Endothelial cell of umbilical vein (primary cell): ENCODE data around the gene NIN. TPM values are rescaled to one million over a fixed set of nuclear protein-coding genes. Genes with fewer than 3 reads are reported as not detected.

ENCODE experiments used
- BruUV-seq: library from RNA; stranded (reverse); fragments of 400-500 nt; replicated peaks from 2 replicates; lab custom pipeline; 2021; lab: Mats Ljungman, UMichigan
- CTCF ChIA-PET: fragments of 300-600, 350-600 bp; sonication (Branson Sonifier 250); formaldehyde crosslinking; loops from one replicate; lab custom pipeline; 2021; ENCODE audit warnings: antibody characterized with exemption, inconsistent platforms; lab: Charles Lee
- POLR2A ChIA-PET: fragments of 300-600, 350-600 bp; sonication (Branson Sonifier 250); formaldehyde crosslinking; loops from one replicate; lab custom pipeline; 2021; ENCODE audit warnings: antibody characterized with exemption, inconsistent platforms; lab: Charles Lee
- DNase-seq: peaks from one replicate; pipeline ENCODE4 v3.0.0-alpha.2; 2011; ENCODE audit warnings: low read depth, low spot score
- FAIRE-seq: peaks from 2 replicates; lab custom pipeline; 2011; peaks lifted over from hg19 to GRCh38; lab: Jason Lieb, UNC
- H2AFZ ChIP-seq: 2 replicates; pipeline ENCODE4 v1.6.0; 2012; ENCODE audit warnings: low read depth, low read length, control low read depth, inconsistent platforms
- H3K27ac ChIP-seq: 2 replicates; pipeline ENCODE4 v1.5.1; 2011; ENCODE audit warnings: low read depth, mild to moderate bottlenecking, control low read depth, low read length, moderate library complexity; ENCODE audit not compliant: insufficient read depth
- H3K27me3 ChIP-seq, 2 experiments: 2 replicates each; pipeline versions ENCODE4 v1.6.0 to v1.6.1; 2011; ENCODE audit warnings: low read length in 2 of 2, mixed read lengths in 1 of 2; ENCODE audit not compliant: control insufficient read depth in 2 of 2, insufficient read depth in 2 of 2
- H3K36me3 ChIP-seq, 2 experiments: 2 replicates in 1 of 2; 3 replicates in 1 of 2; pipeline ENCODE4 v1.5.1; 2011; ENCODE audit warnings: low read length in 2 of 2, mild to moderate bottlenecking in 1 of 2, moderate library complexity in 1 of 2; ENCODE audit not compliant: control insufficient read depth in 2 of 2, insufficient read depth in 2 of 2; ENCODE audit errors: extremely low read depth in 1 of 2
- H3K4me1 ChIP-seq: 3 replicates; pipeline ENCODE4 v1.5.1; 2011; ENCODE audit warnings: mild to moderate bottlenecking, low read length; ENCODE audit not compliant: control insufficient read depth, insufficient read depth; ENCODE audit errors: extremely low read depth
- H3K4me2 ChIP-seq: 2 replicates; pipeline ENCODE4 v1.6.1; 2011; ENCODE audit warnings: low read length, control low read depth, mixed read lengths; ENCODE audit not compliant: insufficient read depth
- H3K4me3 ChIP-seq, 3 experiments: fragments of 200-600 bp in 1 of 3; sonication (generic), shearing (Covaris generic) in 1 of 3; replicated peaks in 1 of 3; 2 replicates each; pipeline ENCODE4 v1.5.1; 2011 to 2016; ENCODE audit warnings: control low read depth in 3 of 3, low read length in 3 of 3, mild to moderate bottlenecking in 2 of 3, inconsistent platforms in 1 of 3, low read depth in 1 of 3, moderate library complexity in 1 of 3; ENCODE audit not compliant: insufficient read depth in 1 of 3
- H3K79me2 ChIP-seq: 2 replicates; pipeline ENCODE4 v1.6.0; 2012; ENCODE audit warnings: low read length, inconsistent platforms; ENCODE audit not compliant: control insufficient read depth, insufficient read depth
- H3K9ac ChIP-seq: replicated peaks from 2 replicates; pipeline ENCODE3; 2011; ENCODE audit warnings: low read length, control low read depth; ENCODE audit not compliant: insufficient read depth; ENCODE audit errors: extremely low read depth
- H3K9me1 ChIP-seq: replicated peaks from 3 replicates; pipeline ENCODE4 v1.6.0; 2011; ENCODE audit warnings: mild to moderate bottlenecking, low read length; ENCODE audit not compliant: control insufficient read depth, insufficient read depth; ENCODE audit errors: extremely low read depth
- H3K9me3 ChIP-seq: replicated peaks from 2 replicates; pipeline ENCODE4 v1.5.1; 2012; ENCODE audit warnings: low read length, inconsistent platforms; ENCODE audit not compliant: control insufficient read depth, insufficient read depth
- H4K20me1 ChIP-seq: replicated peaks from 2 replicates; pipeline ENCODE3; 2011; ENCODE audit warnings: mild to moderate bottlenecking, low read length; ENCODE audit not compliant: control insufficient read depth, insufficient read depth; ENCODE audit errors: extremely low read depth
- EZH2 ChIP-seq: IDR thresholded peaks from 2 replicates; pipeline ENCODE4 v1.6.1; 2012; ENCODE audit warnings: borderline replicate concordance, low read depth, mild to moderate bottlenecking, moderate library complexity, low read length, inconsistent platforms; ENCODE audit not compliant: severe bottlenecking
- FOS ChIP-seq: IDR thresholded peaks from 2 replicates; pipeline ENCODE4 v1.6.1; 2011; ENCODE audit warnings: mild to moderate bottlenecking, low read length, moderate library complexity, borderline replicate concordance; ENCODE audit not compliant: insufficient read depth
- GATA2 ChIP-seq: IDR thresholded peaks from 2 replicates; pipeline ENCODE4 v1.7.0; 2011; ENCODE audit warnings: low read depth, mild to moderate bottlenecking, moderate library complexity, mixed read lengths, low read length; ENCODE audit not compliant: insufficient read length, insufficient read depth
- JUN ChIP-seq: IDR thresholded peaks from 2 replicates; pipeline ENCODE4 v1.6.1; 2011; ENCODE audit warnings: borderline replicate concordance, low read depth; ENCODE audit not compliant: insufficient read length, insufficient read depth
- MYC ChIP-seq: IDR thresholded peaks from one replicate; pipeline ENCODE4 v1.6.1; 2011; ENCODE audit warnings: mild to moderate bottlenecking, low read depth, low read length
- POLR2A ChIP-seq: IDR thresholded peaks from 2 replicates; pipeline ENCODE4 v1.6.1; 2012; ENCODE audit warnings: low read depth, mild to moderate bottlenecking, control low read depth, low read length
- POLR2AphosphoS5 ChIP-seq: IDR thresholded peaks from 2 replicates; pipeline ENCODE4 v1.6.1; 2012; ENCODE audit warnings: low read depth, mild to moderate bottlenecking, control low read depth, low read length, moderate library complexity; ENCODE audit not compliant: insufficient read depth
- dilution Hi-C: fragments of 300-500 bp; cut with MboI; formaldehyde crosslinking; loops from one replicate; pipeline ENCODE4 v1.15.0; 2019; ENCODE audit warnings: low sequenced_read_pairs; ENCODE audit not compliant: extremely low pct_ligation_motif_present
- intact Hi-C: fragments of 100-400 bp; cut with micrococcal nuclease; formaldehyde crosslinking; loops from one replicate; pipeline ENCODE4 v1.10.0; 2022
- polyA plus RNA-seq, 4 experiments: library from polyadenylated mRNA; depleted of rRNA in 3 of 4; stranded (reverse) in 3 of 4; unstranded in 1 of 4; fragments of >200 nt; gene quantifications; 2 replicates each; pipeline versions ENCODE4 v1.2.1 to v1.2.3, GENCODE V29; 2011 to 2012; ENCODE audit warnings: missing spikeins in 1 of 4
- total RNA-seq: library from RNA; stranded (reverse); gene quantifications from 2 replicates; pipeline ENCODE4 v1.2.3, GENCODE V29; 2021
- TF ChIP-seq, protein P1 (sequence below): IDR thresholded peaks from 2 replicates; pipeline ENCODE4 v1.6.1; 2011; ENCODE audit not compliant: insufficient read depth, insufficient read length
- TF ChIP-seq, protein P2 (sequence below), 2 donors: IDR thresholded peaks; 1 replicate in 1 of 2; 2 replicates in 1 of 2; pipeline ENCODE4 v1.5.1; 2011; ENCODE audit warnings: low read length in 2 of 2, mild to moderate bottlenecking in 2 of 2, moderate library complexity in 2 of 2, control low read depth in 1 of 2, inconsistent platforms in 1 of 2, low read depth in 1 of 2; ENCODE audit not compliant: insufficient read depth in 1 of 2; ENCODE audit errors: extremely low read depth in 1 of 2

The NIN gene
- total and polyA plus RNA-seq, 2 donors (not counting 3 experiments of a cell fraction or from before 2014, with no cell fraction given), result 7.1 to 76.3 TPM

GRCh38 chr14:50865391-50866076 lies 34.6 kb upstream of the NIN start:
- no peak overlapping the region for H3K4me3 ChIP-seq
- BruUV-seq, result no TSS peak
- peak overlapping the region; percentile 13 for H2AFZ ChIP-seq
- TF ChIP-seq GATA2 (peak; percentile 20), POLR2AphosphoS5 (no peak)
- CTCF ChIA-PET, result interaction anchor here (1.3 to 1.5 kb wide), 2 partner anchors 10 to 90 kb away, joined by 5 to 6 read pairs; no protein-coding TSS in a partner anchor
- FAIRE-seq (peak; percentile 55), DNase-seq (peak; percentile 3)
- peaks cover 8 to 12% of the 10 kb centered on the region in 2 experiments for H3K27me3 ChIP-seq
- dilution Hi-C loops (no loop called here), intact Hi-C loops (no loop called here)
- POLR2A ChIA-PET, result no interaction called here
- H3K9ac ChIP-seq, result no peak overlapping the region
- peak overlapping the region; percentile 62 for H3K4me2 ChIP-seq
- no peaks in the 10 kb centered on the region for H4K20me1 ChIP-seq
- no peaks in the 10 kb centered on the region for H3K9me1 ChIP-seq
- H3K4me1 ChIP-seq, result peaks cover 10% of the 10 kb centered on the region
- no peaks in the 10 kb centered on the region for H3K9me3 ChIP-seq
- H3K27ac ChIP-seq, result no peak overlapping the region
- no peaks in the 10 kb centered on the region for H3K79me2 ChIP-seq
- no peaks in the 10 kb centered on the region for H3K36me3 ChIP-seq

DNA sequence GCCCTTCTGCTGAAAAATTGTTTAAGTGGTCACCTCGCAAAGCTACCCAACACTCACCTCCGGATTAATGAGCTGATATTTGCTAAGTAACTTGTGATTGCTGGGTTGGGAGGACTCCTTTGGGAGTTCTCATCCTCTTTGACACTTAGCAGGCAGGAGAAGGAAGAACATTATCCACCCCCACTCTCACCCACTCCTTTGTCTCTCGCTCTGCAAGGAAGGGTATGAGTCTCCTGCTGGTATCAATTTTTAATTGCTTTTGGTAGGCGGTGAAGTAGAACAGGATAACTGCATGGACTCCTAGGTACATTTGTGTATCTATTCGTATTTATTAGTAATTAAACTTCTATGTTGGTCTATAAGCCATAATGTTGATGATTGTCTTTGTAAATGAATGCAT lies 34.0 kb upstream of the NIN start:
- intact Hi-C loops (no loop called here), dilution Hi-C loops (no loop called here)
- H2AFZ ChIP-seq, result no peak overlapping the region
- TF ChIP-seq, protein P1, sequence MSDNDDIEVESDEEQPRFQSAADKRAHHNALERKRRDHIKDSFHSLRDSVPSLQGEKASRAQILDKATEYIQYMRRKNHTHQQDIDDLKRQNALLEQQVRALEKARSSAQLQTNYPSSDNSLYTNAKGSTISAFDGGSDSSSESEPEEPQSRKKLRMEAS, result no peak
- no peak for TF ChIP-seq MYC
- TF ChIP-seq GATA2, result no peak
- no peak for TF ChIP-seq JUN
- TF ChIP-seq, protein P2, sequence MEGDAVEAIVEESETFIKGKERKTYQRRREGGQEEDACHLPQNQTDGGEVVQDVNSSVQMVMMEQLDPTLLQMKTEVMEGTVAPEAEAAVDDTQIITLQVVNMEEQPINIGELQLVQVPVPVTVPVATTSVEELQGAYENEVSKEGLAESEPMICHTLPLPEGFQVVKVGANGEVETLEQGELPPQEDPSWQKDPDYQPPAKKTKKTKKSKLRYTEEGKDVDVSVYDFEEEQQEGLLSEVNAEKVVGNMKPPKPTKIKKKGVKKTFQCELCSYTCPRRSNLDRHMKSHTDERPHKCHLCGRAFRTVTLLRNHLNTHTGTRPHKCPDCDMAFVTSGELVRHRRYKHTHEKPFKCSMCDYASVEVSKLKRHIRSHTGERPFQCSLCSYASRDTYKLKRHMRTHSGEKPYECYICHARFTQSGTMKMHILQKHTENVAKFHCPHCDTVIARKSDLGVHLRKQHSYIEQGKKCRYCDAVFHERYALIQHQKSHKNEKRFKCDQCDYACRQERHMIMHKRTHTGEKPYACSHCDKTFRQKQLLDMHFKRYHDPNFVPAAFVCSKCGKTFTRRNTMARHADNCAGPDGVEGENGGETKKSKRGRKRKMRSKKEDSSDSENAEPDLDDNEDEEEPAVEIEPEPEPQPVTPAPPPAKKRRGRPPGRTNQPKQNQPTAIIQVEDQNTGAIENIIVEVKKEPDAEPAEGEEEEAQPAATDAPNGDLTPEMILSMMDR (IDR thresholded peaks at IDR 0.05; ENCODE audit: extremely low read depth in 1 of 2, insufficient read depth in 1 of 2, low read depth in 1 of 2, low read length in 2 of 2), result no peak
- no peak for TF ChIP-seq FOS
- no peak for TF ChIP-seq POLR2A
- no peak for TF ChIP-seq POLR2AphosphoS5
- no peak for TF ChIP-seq EZH2
- peaks cover 2 to 6% of the 10 kb centered on the region in 2 experiments for H3K27me3 ChIP-seq
- peaks cover 10% of the 10 kb centered on the region for H3K4me1 ChIP-seq
- no peaks in the 10 kb centered on the region for H3K36me3 ChIP-seq
- FAIRE-seq, result no peak
- no TSS peak for BruUV-seq
- no peaks in the 10 kb centered on the region for H3K9me1 ChIP-seq
- H3K4me3 ChIP-seq, result no peak overlapping the region
- H4K20me1 ChIP-seq, result no peaks in the 10 kb centered on the region
- ChIA-PET POLR2A (no interaction called here), CTCF (interaction anchor here (1.3 to 1.5 kb wide), 2 partner anchors 11 to 89 kb away, joined by 5 to 6 read pairs; no protein-coding TSS in a partner anchor)
- H3K27ac ChIP-seq, result no peak overlapping the region
- no peaks in the 10 kb centered on the region for H3K79me2 ChIP-seq
- H3K9me3 ChIP-seq, result no peaks in the 10 kb centered on the region
- no peak overlapping the region for H3K9ac ChIP-seq
- DNase-seq, result no peak
- H3K4me2 ChIP-seq, result no peak overlapping the region
